ENCODE data around the gene ABCA1. TPM values are rescaled to one million over a fixed set of nuclear protein-coding genes. Genes with fewer than 3 reads are reported as not detected.

ABCA1 gene
- total and polyA plus RNA-seq, 2 of the 13 experiments (the other 11 are each of a cell fraction or from before 2014, with no cell fraction given), result 26.8 to 63.8 TPM

- peak; percentile 79 for TF ChIP-seq GABPB1 (CRISPR knock-in tag; IDR thresholded peaks at IDR 0.05)
- no peak; the same call in 1 of the 2 replicates for TF ChIP-seq ZSCAN21 (CRISPR knock-in tag; IDR thresholded peaks at IDR 0.05; ENCODE audit: borderline replicate concordance)
- no peak for TF ChIP-seq ZNF468 (CRISPR knock-in tag; IDR thresholded peaks at IDR 0.05)
- TF ChIP-seq ZNF207 (IDR thresholded peaks at IDR 0.05; ENCODE audit: borderline replicate concordance), result no peak
- TF ChIP-seq GRHL1 (CRISPR knock-in tag; conservative IDR thresholded peaks at IDR 0.05), result no peak
- no peak for TF ChIP-seq ZNF484 (CRISPR knock-in tag; IDR thresholded peaks at IDR 0.05; ENCODE audit: borderline replicate concordance, low read depth)
- no peak for TF ChIP-seq U2AF2 (IDR thresholded peaks at IDR 0.05; ENCODE audit: low read depth, low read length)
- no peak; the same call in 1 of the 2 replicates for TF ChIP-seq POGK (CRISPR knock-in tag; conservative IDR thresholded peaks at IDR 0.05)
- TF ChIP-seq IKZF5 (CRISPR knock-in tag; IDR thresholded peaks at IDR 0.05), result no peak; the same call in 1 of the 2 replicates
- peak; percentile 45; the same call in 1 of the 2 replicates for TF ChIP-seq ZMYM3 (CRISPR knock-in tag; IDR thresholded peaks at IDR 0.05)
- TF ChIP-seq ZNF281 (CRISPR knock-in tag; IDR thresholded peaks at IDR 0.05; ENCODE audit: borderline replicate concordance), result peak; percentile 98
- no peak for TF ChIP-seq MED13 (CRISPR knock-in tag; IDR thresholded peaks at IDR 0.05)
- no peak for TF ChIP-seq ZNF792 (CRISPR knock-in tag; IDR thresholded peaks at IDR 0.05)
- no peak for TF ChIP-seq ZNF557 (CRISPR knock-in tag; IDR thresholded peaks at IDR 0.05)
- no peak for TF ChIP-seq ZNF740 (CRISPR knock-in tag; IDR thresholded peaks at IDR 0.05)
- no peak for TF ChIP-seq SOX6 (IDR thresholded peaks at IDR 0.05)
- peak; percentile 47; the same call in 1 of the 2 replicates for TF ChIP-seq SOX6 (CRISPR knock-in tag; IDR thresholded peaks at IDR 0.05)
- TF ChIP-seq ZNF619 (CRISPR knock-in tag; IDR thresholded peaks at IDR 0.05), result no peak
- TF ChIP-seq SP5 (CRISPR knock-in tag; IDR thresholded peaks at IDR 0.05; ENCODE audit: borderline replicate concordance, low read depth), result peak; percentile 80
- TF ChIP-seq ZNF704 (CRISPR knock-in tag; IDR thresholded peaks at IDR 0.05; ENCODE audit: borderline replicate concordance), result no peak
Observed at GRCh38 chr9:104968025-104968982, 40.3 kb upstream of the ABCA1 start (continued).
